ENCODE results near the gene NTN3.

GRCh38 chr16:2449118-2449517 is 22.0 kb upstream of the NTN3 start:
- TF ChIP-seq CTCF (IDR thresholded peaks at IDR 0.05) (no peak), POLR2A (IDR thresholded peaks at IDR 0.05) (no peak)
